ENCODE data around the gene MALRD1.
"Not testable (repeated sequence)": the region's sequence is repeated elsewhere in the genome, so short reads cannot be mapped to it uniquely, and the experiment has no call there.

The MALRD1 gene

GRCh38 chr10:19742144-19742543 is 693.5 kb downstream of the MALRD1 start:
- H3K9me3 ChIP-seq (ENCODE audit: control insufficient read depth in 1 of 2, low read length in 2 of 2); H3K27ac ChIP-seq (ENCODE audit: low read depth, low read length); H3K36me3 ChIP-seq (ENCODE audit: control insufficient read depth in 1 of 2, insufficient read depth in 2 of 2, low read length in 2 of 2); H3K9ac ChIP-seq (ENCODE audit: low read depth in 1 of 2, low read length in 2 of 2); H3K27me3 ChIP-seq (ENCODE audit: control insufficient read depth in 1 of 2, insufficient read depth in 2 of 2, low read length in 2 of 2); H3K4me1 ChIP-seq (ENCODE audit: control insufficient read depth in 1 of 2, insufficient read depth in 2 of 2, low read length in 2 of 2); H3K4me3 ChIP-seq (ENCODE audit: low read depth in 1 of 2, low read length in 2 of 2): not testable (repeated sequence)

- Histone ChIP-seq H3K9ac (ENCODE audit: low read depth in 1 of 2, low read length in 2 of 2) (no peak overlapping the region), H3K27ac (ENCODE audit: low read depth, low read length) (no peak overlapping the region), H3K9me3 (ENCODE audit: control insufficient read depth in 1 of 2, low read length in 2 of 2) (no peaks in the 10 kb centered on the region), H3K36me3 (ENCODE audit: control insufficient read depth in 1 of 2, insufficient read depth in 2 of 2, low read length in 2 of 2) (no peaks in the 10 kb centered on the region), H3K4me1 (ENCODE audit: control insufficient read depth in 1 of 2, insufficient read depth in 2 of 2, low read length in 2 of 2) (no peaks in the 10 kb centered on the region), H3K4me3 (ENCODE audit: low read depth in 1 of 2, low read length in 2 of 2) (no peak overlapping the region), H3K27me3 (ENCODE audit: control insufficient read depth in 1 of 2, insufficient read depth in 2 of 2, low read length in 2 of 2) (no peaks in the 10 kb centered on the region)
Observed at GRCh38 chr10:19745672-19746071, 697.1 kb downstream of the MALRD1 start.

- H3K27me3 ChIP-seq (ENCODE audit: control insufficient read depth in 1 of 2, insufficient read depth in 2 of 2, low read length in 2 of 2) = no peaks in the 10 kb centered on the region
- no peak overlapping the region for H3K27ac ChIP-seq (ENCODE audit: low read depth, low read length)
- no peaks in the 10 kb centered on the region for H3K9me3 ChIP-seq (ENCODE audit: control insufficient read depth in 1 of 2, low read length in 2 of 2)
- H3K9ac ChIP-seq (ENCODE audit: low read depth in 1 of 2, low read length in 2 of 2) = no peak overlapping the region
- H3K36me3 ChIP-seq (ENCODE audit: control insufficient read depth in 1 of 2, insufficient read depth in 2 of 2, low read length in 2 of 2) = no peaks in the 10 kb centered on the region
- H3K4me3 ChIP-seq (ENCODE audit: low read depth in 1 of 2, low read length in 2 of 2) = no peak overlapping the region
- no peaks in the 10 kb centered on the region for H3K4me1 ChIP-seq (ENCODE audit: control insufficient read depth in 1 of 2, insufficient read depth in 2 of 2, low read length in 2 of 2)
Observed at GRCh38 chr10:19749185-19749729, 700.7 kb downstream of the MALRD1 start.

- Histone ChIP-seq H3K4me1 (ENCODE audit: control insufficient read depth in 1 of 2, insufficient read depth in 2 of 2, low read length in 2 of 2) (no peaks in the 10 kb centered on the region), H3K27ac (ENCODE audit: low read depth, low read length) (no peak overlapping the region), H3K4me3 (ENCODE audit: low read depth in 1 of 2, low read length in 2 of 2) (no peak overlapping the region), H3K36me3 (ENCODE audit: control insufficient read depth in 1 of 2, insufficient read depth in 2 of 2, low read length in 2 of 2) (no peaks in the 10 kb centered on the region), H3K9ac (ENCODE audit: low read depth in 1 of 2, low read length in 2 of 2) (no peak overlapping the region), H3K27me3 (ENCODE audit: control insufficient read depth in 1 of 2, insufficient read depth in 2 of 2, low read length in 2 of 2) (no peaks in the 10 kb centered on the region), H3K9me3 (ENCODE audit: control insufficient read depth in 1 of 2, low read length in 2 of 2) (no peaks in the 10 kb centered on the region)
Observed at GRCh38 chr10:19750972-19751371, 702.4 kb downstream of the MALRD1 start.

GRCh38 chr10:19756919-19757318 is 708.3 kb downstream of the MALRD1 start:
- Histone ChIP-seq H3K36me3 (ENCODE audit: control insufficient read depth in 1 of 2, insufficient read depth in 2 of 2, low read length in 2 of 2) (no peaks in the 10 kb centered on the region), H3K9me3 (ENCODE audit: control insufficient read depth in 1 of 2, low read length in 2 of 2) (no peaks in the 10 kb centered on the region), H3K27me3 (ENCODE audit: control insufficient read depth in 1 of 2, insufficient read depth in 2 of 2, low read length in 2 of 2) (no peaks in the 10 kb centered on the region), H3K4me1 (ENCODE audit: control insufficient read depth in 1 of 2, insufficient read depth in 2 of 2, low read length in 2 of 2) (no peaks in the 10 kb centered on the region), H3K4me3 (ENCODE audit: low read depth in 1 of 2, low read length in 2 of 2) (no peak overlapping the region), H3K9ac (ENCODE audit: low read depth in 1 of 2, low read length in 2 of 2) (no peak overlapping the region), H3K27ac (ENCODE audit: low read depth, low read length) (no peak overlapping the region)

GRCh38 chr10:19762026-19762425 is 713.4 kb downstream of the MALRD1 start:
- Histone ChIP-seq H3K27me3 (ENCODE audit: control insufficient read depth in 1 of 2, insufficient read depth in 2 of 2, low read length in 2 of 2) (no peaks in the 10 kb centered on the region), H3K9me3 (ENCODE audit: control insufficient read depth in 1 of 2, low read length in 2 of 2) (no peaks in the 10 kb centered on the region), H3K9ac (ENCODE audit: low read depth in 1 of 2, low read length in 2 of 2) (no peak overlapping the region), H3K4me3 (ENCODE audit: low read depth in 1 of 2, low read length in 2 of 2) (no peak overlapping the region), H3K27ac (ENCODE audit: low read depth, low read length) (no peak overlapping the region), H3K36me3 (ENCODE audit: control insufficient read depth in 1 of 2, insufficient read depth in 2 of 2, low read length in 2 of 2) (no peaks in the 10 kb centered on the region), H3K4me1 (ENCODE audit: control insufficient read depth in 1 of 2, insufficient read depth in 2 of 2, low read length in 2 of 2) (no peaks in the 10 kb centered on the region)

GRCh38 chr10:19764111-19764510 is 715.5 kb downstream of the MALRD1 start:
- no peak overlapping the region for H3K4me3 ChIP-seq (ENCODE audit: low read depth in 1 of 2, low read length in 2 of 2)
- H3K27ac ChIP-seq (ENCODE audit: low read depth, low read length) = no peak overlapping the region
- H3K27me3 ChIP-seq (ENCODE audit: control insufficient read depth in 1 of 2, insufficient read depth in 2 of 2, low read length in 2 of 2) = no peaks in the 10 kb centered on the region
- H3K4me1 ChIP-seq (ENCODE audit: control insufficient read depth in 1 of 2, insufficient read depth in 2 of 2, low read length in 2 of 2) = no peaks in the 10 kb centered on the region
- H3K36me3 ChIP-seq (ENCODE audit: control insufficient read depth in 1 of 2, insufficient read depth in 2 of 2, low read length in 2 of 2) = no peaks in the 10 kb centered on the region
- no peaks in the 10 kb centered on the region for H3K9me3 ChIP-seq (ENCODE audit: control insufficient read depth in 1 of 2, low read length in 2 of 2)
- no peak overlapping the region for H3K9ac ChIP-seq (ENCODE audit: low read depth in 1 of 2, low read length in 2 of 2)

GRCh38 chr10:19767876-19768275 is 719.3 kb downstream of the MALRD1 start:
- Histone ChIP-seq H3K9ac (ENCODE audit: low read depth in 1 of 2, low read length in 2 of 2) (no peak overlapping the region), H3K27ac (ENCODE audit: low read depth, low read length) (no peak overlapping the region), H3K36me3 (ENCODE audit: control insufficient read depth in 1 of 2, insufficient read depth in 2 of 2, low read length in 2 of 2) (no peaks in the 10 kb centered on the region), H3K27me3 (ENCODE audit: control insufficient read depth in 1 of 2, insufficient read depth in 2 of 2, low read length in 2 of 2) (no peaks in the 10 kb centered on the region), H3K4me3 (ENCODE audit: low read depth in 1 of 2, low read length in 2 of 2) (no peak overlapping the region), H3K9me3 (ENCODE audit: control insufficient read depth in 1 of 2, low read length in 2 of 2) (no peaks in the 10 kb centered on the region), H3K4me1 (ENCODE audit: control insufficient read depth in 1 of 2, insufficient read depth in 2 of 2, low read length in 2 of 2) (no peaks in the 10 kb centered on the region)

- not testable (repeated sequence) for H3K36me3 ChIP-seq (ENCODE audit: control insufficient read depth in 1 of 2, insufficient read depth in 2 of 2, low read length in 2 of 2); H3K4me3 ChIP-seq (ENCODE audit: low read depth in 1 of 2, low read length in 2 of 2); H3K4me1 ChIP-seq (ENCODE audit: control insufficient read depth in 1 of 2, insufficient read depth in 2 of 2, low read length in 2 of 2); H3K27me3 ChIP-seq (ENCODE audit: control insufficient read depth in 1 of 2, insufficient read depth in 2 of 2, low read length in 2 of 2); H3K27ac ChIP-seq (ENCODE audit: low read depth, low read length); H3K9me3 ChIP-seq (ENCODE audit: control insufficient read depth in 1 of 2, low read length in 2 of 2); H3K9ac ChIP-seq (ENCODE audit: low read depth in 1 of 2, low read length in 2 of 2)
Observed at GRCh38 chr10:19769826-19770225, 721.2 kb downstream of the MALRD1 start.

- Histone ChIP-seq H3K9me3 (ENCODE audit: control insufficient read depth in 1 of 2, low read length in 2 of 2) (no peaks in the 10 kb centered on the region), H3K9ac (ENCODE audit: low read depth in 1 of 2, low read length in 2 of 2) (no peak overlapping the region), H3K36me3 (ENCODE audit: control insufficient read depth in 1 of 2, insufficient read depth in 2 of 2, low read length in 2 of 2) (no peaks in the 10 kb centered on the region)
Observed at GRCh38 chr10:19772972-19773371, 724.4 kb downstream of the MALRD1 start.

GRCh38 chr10:19775296-19775695 is 726.7 kb downstream of the MALRD1 start:
- H3K27ac ChIP-seq (ENCODE audit: low read depth, low read length) = no peak overlapping the region
- H3K9ac ChIP-seq (ENCODE audit: low read depth in 1 of 2, low read length in 2 of 2) = no peak overlapping the region
- H3K9me3 ChIP-seq (ENCODE audit: control insufficient read depth in 1 of 2, low read length in 2 of 2) = peaks cover 0 to 4% of the 10 kb centered on the region in 2 donors
- H3K4me1 ChIP-seq (ENCODE audit: control insufficient read depth in 1 of 2, insufficient read depth in 2 of 2, low read length in 2 of 2) = no peaks in the 10 kb centered on the region
- no peak overlapping the region for H3K4me3 ChIP-seq (ENCODE audit: low read depth in 1 of 2, low read length in 2 of 2)
- H3K36me3 ChIP-seq (ENCODE audit: control insufficient read depth in 1 of 2, insufficient read depth in 2 of 2, low read length in 2 of 2) = no peaks in the 10 kb centered on the region
- H3K27me3 ChIP-seq (ENCODE audit: control insufficient read depth in 1 of 2, insufficient read depth in 2 of 2, low read length in 2 of 2) = no peaks in the 10 kb centered on the region

More at GRCh38 chr10:19772972-19773371, 724.4 kb downstream of the MALRD1 start:
- no peak overlapping the region for H3K27ac ChIP-seq (ENCODE audit: low read depth, low read length)
- no peaks in the 10 kb centered on the region for H3K27me3 ChIP-seq (ENCODE audit: control insufficient read depth in 1 of 2, insufficient read depth in 2 of 2, low read length in 2 of 2)
- no peaks in the 10 kb centered on the region for H3K4me1 ChIP-seq (ENCODE audit: control insufficient read depth in 1 of 2, insufficient read depth in 2 of 2, low read length in 2 of 2)
- H3K4me3 ChIP-seq (ENCODE audit: low read depth in 1 of 2, low read length in 2 of 2) = no peak overlapping the region
